Measurements from ENCODE around the gene DHRS9. TPM values are rescaled to one million over a fixed set of nuclear protein-coding genes. Genes with fewer than 3 reads are reported as not detected.
A peak's percentile ranks its signal among the peaks of the same experiment; 100 is the strongest.

DHRS9 gene
- total and polyA plus RNA-seq, 9 of the 15 experiments (the other 6 are each of a cell fraction or from before 2014, with no cell fraction given) = 0.27 to 1.7 (median 0.69) TPM

GRCh38 chr2:169129703-169130243 lies 60.4 kb downstream of the DHRS9 start (continued):
- TF ChIP-seq ZBTB7A (IDR thresholded peaks at IDR 0.05; ENCODE audit: borderline replicate concordance, control insufficient read depth, low read depth, low read length) (peak; percentile 42; the same call in 1 of the 2 replicates), ESRRA (IDR thresholded peaks at IDR 0.05; ENCODE audit: borderline replicate concordance, low read depth) (peak; percentile 45), PHF21A (IDR thresholded peaks at IDR 0.05; ENCODE audit: borderline replicate concordance, low read depth) (0 out of 2 replicates have a peak, but pooled peaks have one; percentile 24), HDAC2 (IDR thresholded peaks at IDR 0.05) (peak; percentile 79), TCF3 (CRISPR knock-in tag; IDR thresholded peaks at IDR 0.05) (peak; percentile 80), POLR2AphosphoS5 (IDR thresholded peaks at IDR 0.05; ENCODE audit: control insufficient read depth, insufficient read depth, low read depth, low read length) (peak; percentile 62; the same call in 1 of the 2 replicates), TSHZ1 (CRISPR knock-in tag; IDR thresholded peaks at IDR 0.05) (no peak), ARID3A (IDR thresholded peaks at IDR 0.05; ENCODE audit: borderline replicate concordance, low read depth, low read length) (0 out of 2 replicates have a peak, but pooled peaks have one; percentile 54), RFX5 (IDR thresholded peaks at IDR 0.05; ENCODE audit: low read depth, low read length) (peak; percentile 13; the same call in 1 of the 2 replicates), NRF1 (conservative IDR thresholded peaks at IDR 0.05 in 1 of 2, IDR thresholded peaks at IDR 0.05 in 1 of 2) (peak; percentile 34 to 51), CHD4 (IDR thresholded peaks at IDR 0.05; ENCODE audit: insufficient read depth, insufficient replicate concordance, low read depth, low read length, poor library complexity, severe bottlenecking) (no peak), E4F1 (CRISPR knock-in tag; IDR thresholded peaks at IDR 0.05; ENCODE audit: borderline replicate concordance) (no peak), BACH1 (tag; IDR thresholded peaks at IDR 0.05) (peak; percentile 81), SOX6 (IDR thresholded peaks at IDR 0.05) (peak; percentile 66), E2F6 (IDR thresholded peaks at IDR 0.05; ENCODE audit: borderline replicate concordance in 1 of 2, extremely low read depth in 1 of 2, insufficient read depth in 1 of 2, insufficient read length in 1 of 2, low read depth in 1 of 2, low read length in 1 of 2, poor library complexity in 1 of 2, severe bottlenecking in 1 of 2) (no peak)
